HepG2 (cell line): ENCODE results near the gene STX5. TPM values are rescaled to one million over a fixed set of nuclear protein-coding genes. Genes with fewer than 3 reads are reported as not detected.

Experiments
- CAMTA2 ChIP-seq: sonication (generic); formaldehyde crosslinking; IDR thresholded peaks from 2 replicates; pipeline ENCODE4 v1.4.0; 2020; ENCODE audit warnings: mild to moderate bottlenecking, missing genetic modification reagents, borderline replicate concordance
- CCAR2 ChIP-seq: fragments of 200-400 bp; formaldehyde crosslinking; optimal IDR thresholded peaks from 2 replicates; pipeline ENCODE3; 2018; ENCODE audit warnings: low read depth, mild to moderate bottlenecking, low read length, moderate library complexity
- MATR3 ChIP-seq: sonication (generic); formaldehyde crosslinking; IDR thresholded peaks from 2 replicates; pipeline ENCODE4 v1.4.0; 2020; ENCODE audit warnings: missing genetic modification reagents
- MBNL3 ChIP-seq: fragments of 250-450 bp; sonication (Bioruptor Pico); conservative IDR thresholded peaks from 2 replicates; pipeline ENCODE4 v1.8.0; 2022; ENCODE audit warnings: mild to moderate bottlenecking, inconsistent platforms
- MTERF4 ChIP-seq: sonication (generic); formaldehyde crosslinking; IDR thresholded peaks from 2 replicates; pipeline ENCODE4 v1.8.0; 2023; ENCODE audit warnings: mild to moderate bottlenecking, missing genetic modification reagents
- PPARG ChIP-seq: conservative IDR thresholded peaks from 2 replicates; pipeline ENCODE4 v1.6.1; 2016; ENCODE audit warnings: missing biosample characterization, missing genetic modification reagents
- TEAD3 ChIP-seq: optimal IDR thresholded peaks from 2 replicates; pipeline ENCODE3; 2016; ENCODE audit warnings: borderline replicate concordance
- ZBTB42 ChIP-seq: sonication (generic); formaldehyde crosslinking; IDR thresholded peaks from 2 replicates; pipeline ENCODE4 v1.5.0; 2020; ENCODE audit warnings: mild to moderate bottlenecking, missing genetic modification reagents
- ZFP36 ChIP-seq: fragments of 150-350 bp; IDR thresholded peaks from 2 replicates; pipeline ENCODE4 v1.6.1; 2018; ENCODE audit warnings: borderline replicate concordance, low read length, low read depth; ENCODE audit not compliant: partially characterized antibody
- ZNF207 ChIP-seq: fragments of 450-650 bp; IDR thresholded peaks from 2 replicates; pipeline ENCODE4 v1.6.1; 2016; ENCODE audit warnings: antibody characterized with exemption, borderline replicate concordance
- ZNF558 ChIP-seq: sonication (generic); formaldehyde crosslinking; IDR thresholded peaks from 2 replicates; pipeline ENCODE4 v1.9.0; 2022; ENCODE audit warnings: mild to moderate bottlenecking, missing genetic modification reagents, borderline replicate concordance
- ZNF598 ChIP-seq: sonication (generic); formaldehyde crosslinking; IDR thresholded peaks from 2 replicates; pipeline ENCODE4 v1.5.1; 2020; ENCODE audit warnings: mild to moderate bottlenecking, missing genetic modification reagents, borderline replicate concordance
- ZNF773 ChIP-seq: sonication (generic); formaldehyde crosslinking; IDR thresholded peaks from 2 replicates; pipeline ENCODE4 v1.4.0; 2020; ENCODE audit warnings: missing genetic modification reagents, borderline replicate concordance
- ZNF816 ChIP-seq: sonication (generic); formaldehyde crosslinking; IDR thresholded peaks from 2 replicates; pipeline ENCODE4 v1.8.0; 2022; ENCODE audit warnings: missing genetic modification reagents, mild to moderate bottlenecking, borderline replicate concordance
- polyA plus RNA-seq, 8 experiments: library from polyadenylated mRNA; depleted of rRNA in 3 of 8; stranded (reverse) in 7 of 8; unstranded in 1 of 8; fragments of >200 nt; fragmentation: Illumina TruSeq in 4 of 8; extraction: Trizol in 4 of 8; gene quantifications; 2 replicates each; pipeline versions ENCODE4 v1.2.1 to v1.2.3, GENCODE V29; 2011 to 2016; ENCODE audit warnings: low read depth in 4 of 8, missing spikeins in 1 of 8, mixed read lengths in 1 of 8; ENCODE audit not compliant: insufficient read depth in 1 of 8
- total RNA-seq, 5 experiments: library from RNA; depleted of rRNA; stranded (reverse); fragments of >200 nt; fragmentation: Illumina TruSeq; extraction: Trizol; gene quantifications; 2 replicates each; pipeline ENCODE4 v1.2.3, GENCODE V29; 2016; ENCODE audit warnings: low read depth in 1 of 5
- TF ChIP-seq, protein P1 (sequence below): sonication (generic); formaldehyde crosslinking; IDR thresholded peaks from 2 replicates; pipeline ENCODE4 v1.5.0; 2020; ENCODE audit warnings: mild to moderate bottlenecking, missing genetic modification reagents
- TF ChIP-seq, protein P2 (sequence below): IDR thresholded peaks from 2 replicates; pipeline ENCODE4 v1.4.0; 2020; ENCODE audit warnings: mild to moderate bottlenecking, missing genetic modification reagents
- TF ChIP-seq, protein P3 (sequence below): sonication (generic); formaldehyde crosslinking; IDR thresholded peaks from 2 replicates; pipeline ENCODE4 v1.5.0; 2020; ENCODE audit warnings: missing genetic modification reagents
- TF ChIP-seq, protein P4 (sequence below): sonication (generic); formaldehyde crosslinking; IDR thresholded peaks from 2 replicates; pipeline ENCODE4 v1.4.0; 2020; ENCODE audit warnings: mild to moderate bottlenecking, missing genetic modification reagents

The STX5 gene
- total and polyA plus RNA-seq, 2 of the 13 experiments (the other 11 are each of a cell fraction or from before 2014, with no cell fraction given) = 26.9 to 30.0 TPM

DNA sequence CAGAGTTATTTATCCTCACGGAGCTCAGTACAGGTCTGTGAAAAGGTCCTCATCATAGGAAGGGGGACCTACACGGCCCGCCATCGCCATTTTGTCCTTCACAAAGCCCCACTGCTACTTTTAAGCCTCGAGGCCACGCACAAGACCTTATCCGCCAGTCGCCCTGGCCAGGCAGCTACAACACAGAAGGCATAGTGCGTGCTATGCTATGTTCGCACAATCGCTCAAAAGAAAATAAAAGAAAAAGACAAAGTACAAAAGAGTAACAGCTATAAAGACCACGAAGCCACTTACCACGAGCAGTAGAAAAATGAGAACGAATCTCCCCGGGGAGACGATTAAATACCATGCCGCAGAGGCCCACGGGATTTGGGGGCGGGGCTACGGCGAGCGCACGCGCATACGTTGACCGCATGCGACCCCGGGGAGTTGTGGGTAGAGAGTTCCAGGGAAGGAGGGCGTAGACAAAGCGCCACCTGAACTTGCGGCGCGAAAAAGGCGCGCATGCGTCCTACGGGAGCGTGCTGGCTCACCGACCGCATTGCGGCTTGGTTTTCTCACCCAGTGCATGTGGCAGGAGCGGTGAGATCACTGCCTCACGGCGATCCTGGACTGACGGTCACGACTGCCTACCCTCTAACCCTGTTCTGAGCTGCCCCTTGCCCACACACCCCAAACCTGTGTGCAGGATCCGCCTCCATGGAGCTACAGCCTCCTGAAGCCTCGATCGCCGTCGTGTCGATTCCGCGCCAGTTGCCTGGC lies 23.9 kb upstream of the STX5 start (continued):
- TF ChIP-seq ZNF816 (CRISPR knock-in tag) (peak; percentile 95; the same call in 1 of the 2 replicates), CAMTA2 (0 out of 2 replicates have a peak, but pooled peaks have one; percentile 8), ZNF773 (peak; percentile 79; the same call in 1 of the 2 replicates), TEAD3 (CRISPR knock-in tag) (peak; percentile 84), ZBTB42 (peak; percentile 82; the same call in 1 of the 2 replicates), MBNL3 (CRISPR knock-in tag) (no peak), MATR3 (CRISPR knock-in tag) (no peak), ZNF598 (peak; percentile 79; the same call in 1 of the 2 replicates), ZFP36 (no peak), CCAR2 (no peak), ZNF558 (CRISPR knock-in tag) (peak; percentile 99; the same call in 1 of the 2 replicates), PPARG (CRISPR knock-in tag) (peak; percentile 61; the same call in 1 of the 2 replicates), ZNF207 (no peak), MTERF4 (CRISPR knock-in tag) (peak; percentile 84; the same call in 1 of the 2 replicates)
- TF ChIP-seq, protein P1, sequence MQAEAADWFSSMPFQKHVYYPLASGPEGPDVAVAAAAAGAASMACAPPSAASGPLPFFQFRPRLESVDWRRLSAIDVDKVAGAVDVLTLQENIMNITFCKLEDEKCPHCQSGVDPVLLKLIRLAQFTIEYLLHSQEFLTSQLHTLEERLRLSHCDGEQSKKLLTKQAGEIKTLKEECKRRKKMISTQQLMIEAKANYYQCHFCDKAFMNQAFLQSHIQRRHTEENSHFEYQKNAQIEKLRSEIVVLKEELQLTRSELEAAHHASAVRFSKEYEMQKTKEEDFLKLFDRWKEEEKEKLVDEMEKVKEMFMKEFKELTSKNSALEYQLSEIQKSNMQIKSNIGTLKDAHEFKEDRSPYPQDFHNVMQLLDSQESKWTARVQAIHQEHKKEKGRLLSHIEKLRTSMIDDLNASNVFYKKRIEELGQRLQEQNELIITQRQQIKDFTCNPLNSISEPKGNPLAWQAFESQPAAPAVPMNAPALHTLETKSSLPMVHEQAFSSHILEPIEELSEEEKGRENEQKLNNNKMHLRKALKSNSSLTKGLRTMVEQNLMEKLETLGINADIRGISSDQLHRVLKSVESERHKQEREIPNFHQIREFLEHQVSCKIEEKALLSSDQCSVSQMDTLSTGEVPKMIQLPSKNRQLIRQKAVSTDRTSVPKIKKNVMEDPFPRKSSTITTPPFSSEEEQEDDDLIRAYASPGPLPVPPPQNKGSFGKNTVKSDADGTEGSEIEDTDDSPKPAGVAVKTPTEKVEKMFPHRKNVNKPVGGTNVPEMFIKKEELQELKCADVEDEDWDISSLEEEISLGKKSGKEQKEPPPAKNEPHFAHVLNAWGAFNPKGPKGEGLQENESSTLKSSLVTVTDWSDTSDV (CRISPR knock-in tag) = peak; percentile 65; the same call in 1 of the 2 replicates
- TF ChIP-seq, protein P2, sequence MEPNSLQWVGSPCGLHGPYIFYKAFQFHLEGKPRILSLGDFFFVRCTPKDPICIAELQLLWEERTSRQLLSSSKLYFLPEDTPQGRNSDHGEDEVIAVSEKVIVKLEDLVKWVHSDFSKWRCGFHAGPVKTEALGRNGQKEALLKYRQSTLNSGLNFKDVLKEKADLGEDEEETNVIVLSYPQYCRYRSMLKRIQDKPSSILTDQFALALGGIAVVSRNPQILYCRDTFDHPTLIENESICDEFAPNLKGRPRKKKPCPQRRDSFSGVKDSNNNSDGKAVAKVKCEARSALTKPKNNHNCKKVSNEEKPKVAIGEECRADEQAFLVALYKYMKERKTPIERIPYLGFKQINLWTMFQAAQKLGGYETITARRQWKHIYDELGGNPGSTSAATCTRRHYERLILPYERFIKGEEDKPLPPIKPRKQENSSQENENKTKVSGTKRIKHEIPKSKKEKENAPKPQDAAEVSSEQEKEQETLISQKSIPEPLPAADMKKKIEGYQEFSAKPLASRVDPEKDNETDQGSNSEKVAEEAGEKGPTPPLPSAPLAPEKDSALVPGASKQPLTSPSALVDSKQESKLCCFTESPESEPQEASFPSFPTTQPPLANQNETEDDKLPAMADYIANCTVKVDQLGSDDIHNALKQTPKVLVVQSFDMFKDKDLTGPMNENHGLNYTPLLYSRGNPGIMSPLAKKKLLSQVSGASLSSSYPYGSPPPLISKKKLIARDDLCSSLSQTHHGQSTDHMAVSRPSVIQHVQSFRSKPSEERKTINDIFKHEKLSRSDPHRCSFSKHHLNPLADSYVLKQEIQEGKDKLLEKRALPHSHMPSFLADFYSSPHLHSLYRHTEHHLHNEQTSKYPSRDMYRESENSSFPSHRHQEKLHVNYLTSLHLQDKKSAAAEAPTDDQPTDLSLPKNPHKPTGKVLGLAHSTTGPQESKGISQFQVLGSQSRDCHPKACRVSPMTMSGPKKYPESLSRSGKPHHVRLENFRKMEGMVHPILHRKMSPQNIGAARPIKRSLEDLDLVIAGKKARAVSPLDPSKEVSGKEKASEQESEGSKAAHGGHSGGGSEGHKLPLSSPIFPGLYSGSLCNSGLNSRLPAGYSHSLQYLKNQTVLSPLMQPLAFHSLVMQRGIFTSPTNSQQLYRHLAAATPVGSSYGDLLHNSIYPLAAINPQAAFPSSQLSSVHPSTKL (CRISPR knock-in tag) = peak; percentile 55
- TF ChIP-seq, protein P3, sequence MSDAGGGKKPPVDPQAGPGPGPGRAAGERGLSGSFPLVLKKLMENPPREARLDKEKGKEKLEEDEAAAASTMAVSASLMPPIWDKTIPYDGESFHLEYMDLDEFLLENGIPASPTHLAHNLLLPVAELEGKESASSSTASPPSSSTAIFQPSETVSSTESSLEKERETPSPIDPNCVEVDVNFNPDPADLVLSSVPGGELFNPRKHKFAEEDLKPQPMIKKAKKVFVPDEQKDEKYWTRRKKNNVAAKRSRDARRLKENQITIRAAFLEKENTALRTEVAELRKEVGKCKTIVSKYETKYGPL = 0 out of 2 replicates have a peak, but pooled peaks have one; percentile 26
- TF ChIP-seq, protein P4, sequence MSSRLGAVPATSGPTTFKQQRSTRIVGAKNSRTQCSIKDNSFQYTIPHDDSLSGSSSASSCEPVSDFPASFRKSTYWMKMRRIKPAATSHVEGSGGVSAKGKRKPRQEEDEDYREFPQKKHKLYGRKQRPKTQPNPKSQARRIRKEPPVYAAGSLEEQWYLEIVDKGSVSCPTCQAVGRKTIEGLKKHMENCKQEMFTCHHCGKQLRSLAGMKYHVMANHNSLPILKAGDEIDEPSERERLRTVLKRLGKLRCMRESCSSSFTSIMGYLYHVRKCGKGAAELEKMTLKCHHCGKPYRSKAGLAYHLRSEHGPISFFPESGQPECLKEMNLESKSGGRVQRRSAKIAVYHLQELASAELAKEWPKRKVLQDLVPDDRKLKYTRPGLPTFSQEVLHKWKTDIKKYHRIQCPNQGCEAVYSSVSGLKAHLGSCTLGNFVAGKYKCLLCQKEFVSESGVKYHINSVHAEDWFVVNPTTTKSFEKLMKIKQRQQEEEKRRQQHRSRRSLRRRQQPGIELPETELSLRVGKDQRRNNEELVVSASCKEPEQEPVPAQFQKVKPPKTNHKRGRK (CRISPR knock-in tag) = no peak
